Raji (cell line): ENCODE results near the gene SKA1.

Experiments
- POLR2A ChIP-seq: IDR thresholded peaks from 2 replicates; pipeline ENCODE4 v1.6.1; 2011; ENCODE audit warnings: low read depth, low read length, control low read depth; ENCODE audit not compliant: insufficient read depth

Gene SKA1

DNA sequence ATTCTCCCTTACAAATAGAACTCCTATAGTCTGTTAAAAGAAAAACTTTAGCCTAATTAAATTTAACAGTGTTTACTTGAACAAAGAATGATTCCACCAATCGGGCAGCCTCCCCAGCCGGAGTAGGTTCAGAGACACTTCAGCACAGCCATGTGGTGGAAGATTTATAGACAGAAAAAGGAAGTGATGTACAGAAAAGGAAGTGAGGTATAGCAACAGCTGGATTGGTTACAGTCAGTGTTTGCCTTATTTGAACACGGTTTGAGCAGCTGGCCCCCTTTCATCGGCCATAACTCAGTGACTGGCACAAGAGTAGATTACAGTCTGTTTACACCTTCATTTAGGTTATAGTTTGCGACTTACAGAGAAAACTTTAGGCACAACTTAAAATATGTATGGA, 2.1 kb upstream of the SKA1 start:
- TF ChIP-seq POLR2A = no peak

DNA sequence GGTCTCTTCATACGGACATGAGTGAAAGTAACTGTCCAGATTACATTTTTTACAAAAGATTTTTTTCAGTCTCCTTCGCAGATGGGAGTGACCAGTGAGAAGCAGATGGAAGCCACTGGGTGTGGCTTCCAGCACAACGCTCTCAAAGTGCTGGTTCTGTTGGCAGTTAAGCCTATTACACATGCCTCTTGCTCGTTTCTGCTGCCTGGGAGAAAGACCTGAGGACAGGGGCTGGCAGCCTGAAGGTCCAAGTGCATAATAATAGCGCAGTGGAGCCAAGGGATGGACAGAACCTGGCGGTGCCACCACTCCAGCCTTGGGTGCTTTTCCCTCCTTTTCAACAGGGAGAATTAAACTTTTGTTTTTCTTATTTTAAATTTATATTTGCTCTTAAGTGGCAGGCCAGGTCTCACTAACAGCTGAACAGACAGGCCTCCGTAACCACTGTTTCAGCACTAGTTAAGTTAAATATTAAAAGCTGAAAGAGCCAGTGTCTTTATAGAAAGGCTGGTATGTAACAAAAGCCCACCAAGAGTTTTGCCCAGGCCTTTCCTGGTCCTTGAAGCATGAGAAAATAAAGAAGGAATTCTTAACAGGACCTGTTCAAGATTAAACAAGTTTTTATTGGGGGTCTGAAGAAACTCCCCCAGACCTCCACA, 1.2 kb upstream of the SKA1 start:
- TF ChIP-seq POLR2A = no peak

DNA sequence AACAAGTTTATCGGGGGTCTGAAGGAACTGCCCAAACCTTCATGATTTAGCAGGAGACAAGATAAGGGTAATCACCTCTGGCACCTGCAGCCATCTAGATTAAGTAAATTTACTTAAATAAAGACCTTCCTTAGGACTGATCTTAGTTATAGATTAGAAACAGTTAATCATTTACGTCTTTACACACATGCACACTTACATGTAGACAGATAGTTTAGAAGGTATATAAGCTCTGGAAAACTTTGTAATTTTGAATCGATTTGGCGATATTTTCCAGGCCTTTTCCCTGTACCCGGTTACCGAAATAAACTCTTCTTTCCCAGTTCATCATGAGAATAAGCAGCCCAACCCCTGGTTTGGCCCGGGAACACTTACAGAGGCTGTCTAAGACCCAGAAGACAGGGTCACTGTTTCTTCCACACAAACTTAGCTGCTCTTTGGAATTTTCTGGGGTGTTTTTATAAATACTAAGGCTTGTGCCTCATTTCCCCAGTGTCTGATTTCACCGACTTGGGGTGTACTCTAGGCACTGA, 560 bp upstream of the SKA1 start:
- no peak for TF ChIP-seq POLR2A

DNA sequence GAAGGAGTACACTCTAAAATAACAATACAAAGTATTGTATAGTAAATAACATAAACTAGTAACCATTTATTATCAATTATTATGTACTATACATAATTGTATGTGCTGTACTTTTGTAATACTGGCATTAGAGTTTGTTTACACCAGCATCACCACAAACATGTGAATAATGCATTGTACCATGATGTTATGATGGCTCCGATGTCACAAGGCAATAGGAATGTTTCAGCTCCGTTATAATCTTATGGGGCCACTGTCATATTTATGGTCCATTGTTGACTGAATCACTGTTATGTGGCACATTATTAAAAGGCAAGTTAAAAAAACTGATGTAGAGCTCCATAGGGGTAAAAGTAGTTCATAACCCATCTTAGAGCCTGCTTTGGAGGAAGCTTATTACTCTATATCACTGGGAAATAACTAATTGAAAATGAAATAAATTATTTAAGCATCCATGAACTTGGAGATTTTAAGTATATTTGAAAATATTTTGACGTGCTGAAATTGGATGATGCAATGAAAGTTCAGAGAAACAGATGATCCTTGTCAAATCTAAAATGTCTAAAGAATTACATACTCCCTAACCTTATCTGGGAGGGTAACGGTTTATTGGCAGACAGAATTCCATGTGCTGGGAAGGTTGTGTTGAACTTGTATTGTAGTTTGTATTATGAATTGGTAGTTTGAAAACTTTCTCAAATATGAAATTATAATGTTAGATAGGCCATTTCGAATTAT, 2.4 kb downstream of the SKA1 start:
- TF ChIP-seq POLR2A = no peak

DNA sequence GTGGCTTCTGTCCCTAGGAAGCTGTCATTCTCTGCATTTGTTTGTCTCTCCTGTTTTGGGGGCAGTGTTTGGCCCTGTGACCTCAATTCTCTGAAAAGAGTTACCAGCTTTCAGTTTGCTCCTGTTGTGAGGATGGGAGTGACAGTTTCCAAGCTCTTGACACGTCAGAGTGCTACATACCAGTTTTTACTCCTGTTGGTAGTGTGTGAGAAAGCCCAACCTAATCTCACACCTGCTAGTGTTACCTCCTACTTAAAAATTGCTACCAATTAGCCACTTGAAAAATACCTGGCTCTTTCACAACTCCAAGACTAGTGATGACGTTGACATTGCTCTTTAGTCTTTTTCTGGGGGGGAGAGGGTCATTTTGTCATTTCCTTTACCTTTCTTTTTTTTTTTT, 14.1 kb downstream of the SKA1 start:
- no peak for TF ChIP-seq POLR2A

DNA sequence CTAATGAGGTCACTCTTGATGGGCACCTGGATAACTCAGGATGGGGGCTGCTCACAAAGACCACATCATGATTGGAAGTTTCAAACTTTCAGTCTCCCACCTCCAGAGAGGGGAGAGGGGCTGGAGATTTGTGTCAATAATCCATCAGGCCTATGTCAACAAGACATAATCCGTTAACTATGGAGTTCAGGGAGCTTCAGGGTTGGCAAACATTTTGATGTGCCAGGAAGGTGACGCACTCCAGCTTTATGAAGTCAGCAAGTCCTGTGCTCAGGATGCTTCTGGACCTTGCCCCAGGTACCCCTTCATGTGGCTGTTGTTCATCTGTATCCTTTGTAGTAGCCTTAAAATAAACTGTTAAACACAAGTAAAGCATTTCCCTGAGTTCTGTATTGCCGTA, 19.0 kb downstream of the SKA1 start:
- no peak for TF ChIP-seq POLR2A

DNA sequence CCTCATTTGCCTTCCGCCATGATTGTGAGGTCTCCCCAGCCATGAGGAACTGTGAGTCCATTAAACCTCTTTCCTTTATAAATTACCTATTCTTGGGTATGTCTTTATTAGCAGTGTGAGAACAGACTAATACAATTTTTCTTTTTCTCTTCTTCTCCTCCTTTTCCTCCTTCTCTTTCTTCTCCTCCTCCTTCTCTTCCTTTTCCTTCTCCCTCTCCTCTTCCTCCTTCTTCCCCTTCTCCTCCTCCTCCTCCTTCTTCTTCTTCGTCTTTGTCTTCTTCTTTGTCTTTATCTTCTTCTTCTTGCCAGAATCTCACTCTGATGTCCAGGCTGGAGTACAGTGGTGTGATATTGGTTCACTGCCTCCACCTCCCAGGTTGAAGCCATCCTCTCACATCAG, 20.2 kb downstream of the SKA1 start:
- no peak for TF ChIP-seq POLR2A

DNA sequence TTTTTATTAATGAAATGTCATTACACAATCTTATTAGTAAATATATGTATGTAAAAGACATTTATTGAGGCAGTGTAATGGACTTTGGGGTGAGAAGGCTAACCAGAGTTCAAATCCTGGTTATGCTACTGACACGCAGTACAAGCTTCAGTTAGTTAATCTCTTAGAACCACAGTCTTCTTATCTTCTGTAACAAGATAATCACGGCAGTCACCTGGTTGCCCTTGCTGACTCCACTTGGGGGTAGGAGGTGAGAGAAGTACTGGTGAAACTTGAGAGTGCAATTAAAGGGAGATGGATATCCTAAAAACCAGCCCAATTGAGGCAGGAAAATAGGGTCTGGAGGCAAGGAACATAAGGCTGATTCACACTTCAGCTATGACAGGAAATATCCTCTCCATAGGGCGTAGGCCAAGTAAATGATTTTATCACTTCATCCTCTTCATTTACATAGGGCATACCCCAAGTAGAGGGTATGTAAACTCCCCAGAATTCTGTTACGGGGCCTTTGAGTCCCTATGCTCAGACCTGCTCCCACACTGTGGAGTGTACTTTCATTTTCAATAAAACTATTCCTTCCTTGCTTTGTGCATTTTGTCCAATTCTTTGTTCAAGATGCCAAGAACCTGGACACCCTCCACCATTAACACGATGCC, 21.3 kb downstream of the SKA1 start:
- TF ChIP-seq POLR2A = no peak

DNA sequence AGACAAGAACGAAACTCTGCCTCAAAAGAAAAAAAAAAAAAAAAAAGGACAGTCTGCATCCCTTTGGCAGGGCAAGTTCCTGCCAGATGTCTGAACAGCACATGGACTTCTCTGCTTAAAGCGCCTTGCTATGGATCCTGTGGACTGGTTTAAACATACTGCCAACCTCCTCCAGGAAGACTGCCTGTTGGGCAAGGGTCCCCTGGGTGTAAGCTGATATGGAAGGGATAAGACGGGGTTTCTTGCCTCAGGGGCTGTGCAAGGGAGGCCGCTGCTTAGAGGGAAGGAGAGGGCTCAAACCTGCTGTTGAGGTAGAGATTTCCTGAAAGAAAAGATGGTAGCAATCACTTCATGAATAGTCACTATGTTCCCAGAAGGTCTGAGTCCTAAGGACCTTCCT, 22.2 kb downstream of the SKA1 start:
- TF ChIP-seq POLR2A = no peak

DNA sequence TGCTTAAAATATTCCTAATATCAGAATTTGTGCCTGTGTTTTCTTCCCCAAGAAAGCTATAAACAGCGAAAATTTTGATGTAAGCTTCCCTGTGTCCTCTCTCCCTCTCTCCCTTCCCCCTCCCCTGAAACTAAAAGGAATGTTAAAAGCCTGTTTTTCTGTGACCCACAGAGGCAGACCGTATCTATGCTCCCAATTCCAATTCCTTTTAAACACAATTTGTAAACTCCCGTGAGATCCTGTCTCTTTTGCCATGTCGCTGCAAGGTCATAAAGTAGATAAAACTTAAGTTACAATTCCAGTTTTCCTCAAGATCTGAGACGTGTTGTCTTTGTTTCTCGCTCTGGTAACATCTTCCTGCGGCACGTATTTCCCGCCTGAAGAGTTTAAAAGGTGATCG, 23.3 kb downstream of the SKA1 start:
- no peak for TF ChIP-seq POLR2A

DNA sequence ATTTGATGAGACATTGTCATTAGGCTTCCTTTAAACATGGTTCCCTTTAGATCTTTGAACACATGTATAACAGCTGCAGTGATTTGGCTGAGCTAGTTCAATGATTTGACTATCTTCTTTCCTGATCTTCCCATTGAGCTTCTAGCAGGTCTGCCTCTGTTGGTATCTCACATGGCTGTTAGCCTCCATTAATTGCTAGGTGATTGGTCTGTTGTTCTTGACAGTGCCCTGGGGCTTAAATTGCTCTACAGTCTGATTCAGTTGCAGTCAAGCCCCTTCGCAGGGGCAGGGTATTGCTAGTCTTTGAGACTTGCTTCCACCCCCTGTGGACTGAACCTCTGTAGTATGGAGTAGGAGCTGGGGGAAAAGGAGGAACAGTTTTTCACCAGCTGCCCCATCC, 24.1 kb downstream of the SKA1 start:
- no peak for TF ChIP-seq POLR2A

DNA sequence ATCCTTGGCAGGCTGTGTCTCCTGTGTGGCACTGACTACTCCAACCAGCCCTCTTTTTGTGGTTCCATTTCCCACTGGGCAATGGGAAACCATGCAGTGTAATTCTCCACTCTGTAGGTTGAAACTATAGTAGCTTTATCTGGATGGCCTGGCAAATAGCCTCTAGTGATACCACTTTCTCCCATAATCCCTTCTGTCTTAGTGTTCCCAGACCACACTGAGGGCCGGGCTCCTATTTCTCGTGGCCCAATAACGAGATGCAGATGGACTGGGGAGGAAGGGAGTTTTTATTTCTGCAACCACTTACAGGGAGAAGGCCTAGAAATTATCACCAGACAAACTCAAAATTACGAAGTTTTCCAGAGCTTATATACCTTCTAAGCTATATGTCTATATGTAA, 24.7 kb downstream of the SKA1 start:
- no peak for TF ChIP-seq POLR2A

DNA sequence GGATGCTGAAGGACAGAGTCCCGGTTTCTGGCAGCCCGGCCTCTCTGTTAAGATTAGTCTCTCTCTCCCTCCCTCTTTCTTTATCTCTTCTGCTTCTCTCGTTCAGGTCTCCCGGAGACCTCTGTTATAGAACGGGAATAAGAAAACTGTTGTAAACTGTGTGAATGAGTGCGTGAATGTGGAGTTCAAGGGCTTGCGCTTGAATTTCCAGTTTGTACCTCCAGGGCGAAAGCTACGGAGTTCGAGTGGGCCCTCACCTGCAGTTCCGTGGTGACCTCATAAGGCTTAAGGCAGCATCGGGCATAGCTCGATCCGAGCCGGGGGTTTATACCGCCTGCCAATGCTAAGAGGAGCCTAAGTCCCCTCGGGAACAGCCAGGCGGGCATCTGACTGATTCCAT, 26.4 kb downstream of the SKA1 start:
- no peak for TF ChIP-seq POLR2A

DNA sequence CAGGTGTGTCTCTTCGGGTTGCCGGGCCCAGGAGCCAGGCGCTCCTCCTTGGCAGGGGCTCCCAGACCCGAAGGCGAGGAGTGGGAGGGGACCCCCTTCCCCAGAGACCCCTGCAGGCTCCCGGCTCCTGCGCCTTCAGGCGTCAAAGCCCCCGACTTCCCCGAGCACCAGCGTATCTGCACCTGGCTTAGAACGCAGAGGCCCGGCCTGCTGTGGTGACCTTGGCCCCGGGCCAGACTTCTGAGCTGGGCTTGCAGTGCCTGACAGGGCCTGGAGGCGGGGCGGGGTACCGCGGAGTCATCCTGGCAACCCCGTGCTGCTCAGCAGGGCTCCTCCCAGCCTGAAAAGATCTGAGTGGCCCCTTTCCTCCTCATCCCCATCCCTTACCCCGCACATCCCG, 27.0 kb downstream of the SKA1 start:
- no peak for TF ChIP-seq POLR2A

DNA sequence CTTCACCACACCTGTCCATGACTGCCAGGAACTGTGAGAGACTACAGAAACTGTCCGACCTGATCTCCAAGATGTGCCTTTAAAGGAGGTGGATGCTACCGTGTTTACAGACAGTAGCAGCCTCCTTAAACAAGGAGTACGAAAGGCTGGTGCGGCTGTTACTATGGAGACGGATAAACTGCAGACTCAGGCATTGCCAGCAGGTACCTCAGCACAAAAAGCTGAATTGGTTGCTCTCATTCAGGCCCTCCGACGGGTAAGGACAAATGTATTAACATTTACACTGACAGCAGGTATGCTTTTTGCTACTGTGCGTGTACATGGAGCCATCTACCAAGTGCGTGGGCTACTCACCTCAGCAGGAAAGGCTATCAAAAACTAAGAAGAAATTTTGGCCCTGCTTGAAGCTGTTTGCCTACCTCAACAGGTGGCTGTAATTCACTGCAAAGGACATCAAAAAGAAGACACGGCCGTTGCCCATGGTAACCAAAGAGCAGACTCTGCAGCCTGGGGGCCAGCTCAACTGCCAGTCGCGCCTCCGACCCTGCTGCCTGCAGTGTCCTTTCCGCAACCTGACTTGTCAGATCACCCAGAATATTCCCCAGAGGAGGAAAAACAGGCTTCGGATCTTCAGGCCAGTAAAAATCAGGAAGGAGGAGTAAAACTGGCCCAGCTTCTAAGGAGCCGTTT, 30.9 kb downstream of the SKA1 start:
- no peak for TF ChIP-seq POLR2A
